NCI-H2029 (cell line): ENCODE results near the gene SPECC1.
A peak's percentile ranks its signal among the peaks of the same experiment; 100 is the strongest.
"Not testable (repeated sequence)": the region's sequence is repeated elsewhere in the genome, so short reads cannot be mapped to it uniquely, and the experiment has no call there.

Source experiments
- DNase-seq: peaks from one replicate; lab custom pipeline; 2025; lab: John Stamatoyannopoulos, UW

The SPECC1 gene

GRCh38 chr17:20009302-20010098 lies at the start of gene SPECC1:
Gene SPECC1 (plus strand): TSS chr17:20009359. CDS start chr17:20096652, 87,293 bp downstream.
- peak; percentile 51 for DNase-seq

GRCh38 chr17:19962954-19963353 lies 46.2 kb upstream of the SPECC1 start:
- DNase-seq = not testable (repeated sequence)

DNA sequence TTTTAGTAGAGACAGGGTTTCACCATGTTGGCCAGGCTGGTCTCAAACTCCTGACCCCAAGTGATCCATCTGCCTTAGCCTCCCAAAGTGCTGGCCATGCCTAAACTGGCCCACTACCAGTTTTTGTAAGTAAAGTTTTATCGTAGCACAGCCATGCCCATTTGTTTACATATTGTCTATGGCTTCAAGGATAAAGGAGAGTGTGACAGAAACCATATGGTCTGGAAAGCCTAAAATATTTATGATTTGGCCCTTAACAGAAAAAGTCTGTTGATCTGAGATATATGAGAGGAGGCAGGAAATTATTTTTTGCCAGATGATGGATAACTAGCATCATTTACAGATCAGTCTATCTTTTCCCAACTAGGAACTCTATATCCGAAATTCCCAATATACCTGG lies 36.0 kb upstream of the SPECC1 start:
- no peak for DNase-seq

- peak; percentile 24 for DNase-seq
Measured at GRCh38 chr17:19975601-19976000, 33.6 kb upstream of the SPECC1 start.

DNA sequence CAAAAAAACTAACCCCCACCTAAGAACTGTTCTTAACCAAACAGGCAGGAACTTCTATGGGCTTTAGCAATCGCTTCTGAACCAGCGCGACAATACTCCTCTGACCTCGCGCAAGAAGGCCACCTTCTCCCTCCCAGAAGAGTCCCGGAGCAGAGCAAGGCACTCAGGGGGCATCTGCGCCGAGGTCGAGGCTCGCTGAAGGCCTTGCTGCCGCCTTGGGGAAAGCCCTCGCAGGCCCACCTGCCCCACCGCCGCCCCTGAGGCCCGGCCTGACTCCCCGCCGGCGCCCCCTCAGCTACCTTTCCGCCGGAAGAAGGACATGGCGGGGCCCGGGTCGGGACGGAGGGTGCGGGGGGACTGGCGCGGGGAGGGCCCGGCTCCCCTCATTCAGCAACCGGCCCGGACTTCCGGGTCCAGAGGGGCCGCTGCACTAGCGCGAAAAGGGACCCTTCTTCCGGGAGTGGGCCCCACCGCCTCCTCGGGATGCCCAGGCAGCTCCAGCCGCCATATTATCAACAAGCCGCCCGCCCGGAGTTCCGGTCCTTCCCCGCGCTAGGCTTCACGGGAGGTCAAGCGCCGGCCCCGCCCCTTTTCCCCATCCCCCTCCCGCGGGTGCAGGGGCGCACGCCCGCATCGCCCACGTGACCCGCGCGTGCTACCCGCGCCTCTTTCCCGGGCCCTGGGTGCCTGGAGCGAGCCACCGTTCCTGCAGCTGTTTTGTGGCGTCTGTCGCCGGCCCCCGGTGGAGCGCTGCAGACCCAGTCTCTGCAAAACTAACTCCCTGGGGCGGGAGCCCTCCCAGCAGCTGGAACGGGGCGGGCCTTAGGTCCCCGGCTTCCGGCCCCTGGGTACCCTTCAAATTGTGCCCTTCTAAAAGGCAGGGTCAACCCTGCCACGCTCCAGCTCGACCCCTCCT lies 31.6 kb upstream of the SPECC1 start, which contains the start of gene AKAP10:
Gene AKAP10, minus strand, starts transcription at position 536 of the 916 bp plus-strand sequence. Its CDS starts 149 bp downstream, at position 387.
- peak; percentile 72 for DNase-seq

DNA sequence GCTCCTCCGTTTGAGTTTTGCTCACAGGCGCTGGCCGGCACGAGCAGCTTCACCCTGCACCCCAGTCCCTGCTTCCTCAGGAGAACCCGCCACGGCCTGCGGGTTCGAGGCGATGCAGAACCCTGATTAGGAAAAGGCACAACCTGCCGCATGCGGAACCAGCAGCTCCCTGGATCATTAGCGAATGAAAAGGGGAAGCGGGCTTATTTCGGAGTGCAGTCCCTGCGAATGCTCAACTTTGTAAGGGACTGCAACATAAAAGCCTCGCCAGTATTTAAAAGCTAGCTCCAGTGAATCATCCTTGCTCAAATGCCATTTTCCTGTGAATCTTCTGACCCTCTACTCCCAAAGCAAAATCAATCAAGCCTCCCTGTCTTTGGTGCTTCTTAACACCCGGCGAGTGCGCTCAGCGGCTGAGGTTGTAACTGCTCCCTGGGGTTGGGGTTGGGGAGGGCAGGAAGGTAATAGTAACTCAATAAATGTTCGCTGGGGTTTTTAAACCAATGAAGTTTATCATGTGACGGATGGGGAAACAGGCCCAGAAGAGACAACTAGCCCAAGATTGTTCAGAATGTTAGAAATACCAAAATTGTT lies 30.9 kb upstream of the SPECC1 start:
- DNase-seq = no peak

DNA sequence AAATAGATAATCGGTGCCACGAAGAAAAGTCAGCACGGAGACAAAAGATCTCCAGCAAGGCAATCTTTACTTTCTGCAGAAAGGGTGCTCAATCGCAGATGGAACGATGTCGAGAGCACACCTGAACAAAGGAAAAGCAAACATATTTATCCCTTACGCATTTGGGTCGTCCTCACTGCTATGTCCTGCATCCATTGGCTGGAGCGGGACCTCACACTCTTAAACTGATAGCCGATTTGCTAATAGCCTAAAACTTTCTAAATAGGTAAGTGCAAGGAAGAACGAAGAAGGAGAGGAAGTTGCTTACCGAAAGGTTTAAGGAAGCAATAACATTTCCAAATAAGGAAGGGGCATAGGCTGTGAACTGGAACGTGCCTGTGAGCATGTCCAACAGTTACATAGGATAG lies 30.4 kb upstream of the SPECC1 start:
- no peak for DNase-seq

DNA sequence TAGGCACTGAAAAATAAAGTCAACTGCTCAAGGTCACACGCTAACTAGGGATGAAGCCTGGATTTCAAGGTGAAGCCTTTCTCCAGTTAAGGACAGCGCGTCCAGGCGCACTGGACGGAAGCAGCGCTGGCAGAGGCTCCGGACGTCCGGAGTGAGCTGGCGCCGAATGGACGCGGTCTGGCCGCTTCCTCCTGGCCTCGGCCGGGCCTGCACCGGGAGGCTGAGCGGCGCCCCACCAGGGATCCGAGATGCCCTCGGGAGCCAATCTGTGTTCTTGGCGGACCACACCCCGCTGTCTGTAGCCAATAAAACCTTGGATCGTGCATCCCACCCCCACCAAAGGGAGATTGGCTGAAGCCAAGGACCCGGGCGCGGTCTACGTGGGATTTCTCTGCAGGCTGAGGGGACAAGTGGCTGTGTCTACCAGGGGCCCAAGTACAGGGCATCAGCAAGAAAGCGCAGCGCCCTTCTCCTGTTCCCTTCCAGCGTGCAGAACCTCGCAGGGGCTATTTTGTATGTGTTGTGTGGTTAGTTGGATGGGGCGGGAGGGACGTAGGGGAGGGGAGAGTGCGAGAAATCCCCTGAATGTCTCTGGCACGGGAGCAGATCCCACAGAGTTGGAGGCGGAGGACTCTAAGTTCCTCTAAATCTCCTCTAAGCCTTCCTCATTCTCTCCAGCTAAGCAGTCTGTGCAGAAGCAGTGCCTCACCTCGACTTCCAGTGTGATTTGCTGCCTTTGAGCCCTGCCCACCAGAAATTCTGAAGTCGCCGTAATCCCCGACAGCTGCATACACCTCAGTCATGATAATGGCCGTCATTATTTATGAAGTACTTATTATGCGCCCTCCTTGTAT lies 29.0 kb upstream of the SPECC1 start:
- DNase-seq = no peak

DNA sequence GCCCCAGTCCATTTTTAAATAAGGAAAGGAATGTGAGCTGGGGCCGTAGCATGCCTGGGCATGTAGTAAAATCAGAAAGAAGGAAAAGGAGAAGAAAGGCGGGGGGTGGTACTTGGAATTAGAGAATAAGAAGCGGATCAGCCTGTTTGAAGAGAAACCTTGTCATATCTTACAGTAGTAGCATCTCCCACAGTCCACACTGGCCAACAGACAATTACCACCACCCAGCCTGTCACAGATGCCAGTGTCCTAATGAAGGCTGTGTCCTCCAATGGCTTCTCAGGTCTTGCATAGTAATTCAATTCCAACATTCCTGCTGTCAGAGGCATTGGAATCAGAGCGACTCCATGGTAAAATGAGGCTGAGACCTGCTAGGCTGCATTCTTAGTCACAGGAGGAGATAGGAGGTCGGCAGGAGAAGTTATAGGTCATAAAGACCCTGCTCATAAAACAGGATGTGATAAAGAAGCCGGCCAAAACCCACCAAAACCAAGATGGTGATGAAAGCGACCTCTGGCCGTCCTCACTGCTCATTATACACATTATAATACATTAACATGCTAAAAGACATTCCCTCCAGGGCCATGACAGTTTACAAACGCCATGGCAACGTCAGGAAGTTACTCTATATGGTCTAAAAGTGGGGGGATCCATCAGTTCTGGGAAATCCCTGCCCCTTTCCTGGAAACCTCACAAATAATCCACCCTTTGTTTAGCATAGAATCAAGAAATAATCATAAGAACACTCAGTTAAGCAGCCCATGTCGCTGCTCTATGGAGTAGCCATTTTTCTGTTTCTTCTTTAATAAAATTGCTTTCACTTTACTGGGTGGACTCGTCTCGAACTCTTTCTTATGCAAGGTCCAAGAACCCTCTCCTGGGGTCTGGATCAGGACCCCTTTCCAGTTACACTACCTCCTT lies 22.0 kb upstream of the SPECC1 start:
- DNase-seq = no peak

DNA sequence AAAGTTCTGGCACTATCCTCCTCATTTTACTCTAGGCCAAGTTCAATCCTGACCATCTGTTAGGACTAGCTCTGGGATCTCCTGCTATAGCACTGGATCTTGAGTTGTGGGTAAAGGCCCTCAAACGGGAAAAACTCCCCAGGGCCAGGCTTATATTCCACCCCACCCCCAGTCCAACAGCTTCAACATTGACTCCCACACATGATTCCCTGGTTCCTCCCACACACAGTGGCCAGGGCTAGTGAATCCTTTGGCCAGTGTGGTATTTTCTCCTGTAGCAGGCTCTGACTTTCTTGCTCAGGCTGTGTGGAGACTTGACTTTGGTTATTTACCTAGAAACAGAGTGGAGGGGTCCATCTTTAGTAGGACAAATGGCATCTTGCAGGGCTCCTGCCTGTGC lies 21.3 kb upstream of the SPECC1 start:
- no peak for DNase-seq

- no peak for DNase-seq
Measured at GRCh38 chr17:19991252-19991885, 17.8 kb upstream of the SPECC1 start.

DNA sequence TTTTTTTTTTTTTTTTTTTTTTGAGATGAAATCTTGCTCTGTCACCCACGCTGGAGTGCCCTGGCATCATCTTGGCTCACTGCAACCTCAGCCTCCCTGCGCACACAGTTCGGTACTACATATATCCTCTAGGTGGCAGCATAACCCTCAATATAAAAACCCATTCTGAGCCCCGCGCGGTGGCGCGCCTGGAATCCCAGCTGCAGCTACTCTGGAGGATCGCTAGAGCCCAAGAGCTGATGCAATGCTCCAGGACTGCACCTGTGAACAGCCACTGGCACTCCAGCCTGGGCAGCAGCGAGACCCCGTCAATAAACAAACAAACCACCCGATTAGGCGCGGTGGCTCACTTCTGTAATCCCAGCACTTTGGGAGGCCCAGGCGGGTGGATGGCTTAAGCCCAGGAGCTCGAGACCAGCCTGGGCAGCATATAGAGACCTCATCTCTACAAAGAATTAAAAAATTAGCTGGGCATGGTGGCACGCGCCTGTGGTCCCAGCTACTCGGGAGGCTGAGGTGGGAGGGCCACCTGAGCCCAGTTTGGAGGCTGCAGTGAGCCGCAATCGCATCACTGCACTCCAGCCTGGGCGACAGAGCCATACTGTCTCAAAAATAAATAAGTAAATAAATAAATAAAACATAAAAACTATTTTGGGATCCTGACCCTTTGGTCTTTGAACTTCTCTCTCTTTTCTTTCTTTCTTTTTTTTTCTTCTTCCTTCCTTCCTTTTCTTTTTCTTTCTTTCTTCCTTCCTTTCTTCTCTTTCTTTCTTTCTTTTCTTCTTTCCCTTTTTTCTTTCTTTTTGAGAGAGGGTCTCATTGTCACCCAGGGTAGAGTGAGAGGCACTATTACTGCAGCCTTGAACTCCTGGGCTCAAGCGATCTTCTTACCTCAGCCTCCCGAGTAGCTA lies 16.1 kb upstream of the SPECC1 start:
- DNase-seq = peak; percentile 76

DNA sequence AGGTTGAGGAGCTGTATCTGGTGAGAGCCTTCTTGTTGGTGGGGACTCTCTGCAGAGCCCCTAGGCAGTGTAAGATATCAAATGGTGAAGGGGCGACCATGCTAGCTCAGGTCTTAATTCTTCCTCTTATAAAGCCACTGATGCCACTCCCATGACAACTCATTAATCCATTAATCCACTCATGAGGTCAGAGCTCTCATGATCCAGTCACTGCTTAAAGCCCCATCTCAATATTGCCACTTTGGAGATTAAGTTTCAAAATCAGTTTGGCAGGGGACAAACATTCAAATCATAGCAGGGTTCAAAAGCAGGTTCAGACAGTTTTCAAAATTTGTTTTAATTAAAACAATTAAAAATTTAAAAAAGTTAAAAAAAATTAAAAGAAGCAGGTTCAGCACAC lies 13.1 kb upstream of the SPECC1 start:
- DNase-seq = no peak

- no peak for DNase-seq
Measured at GRCh38 chr17:19996502-19996901, 12.7 kb upstream of the SPECC1 start.

- DNase-seq = no peak
Measured at GRCh38 chr17:20008242-20009051, 712 bp upstream of the SPECC1 start.

GRCh38 chr17:20009052-20009301 lies 182 bp upstream of the SPECC1 start:
- no peak for DNase-seq

DNA sequence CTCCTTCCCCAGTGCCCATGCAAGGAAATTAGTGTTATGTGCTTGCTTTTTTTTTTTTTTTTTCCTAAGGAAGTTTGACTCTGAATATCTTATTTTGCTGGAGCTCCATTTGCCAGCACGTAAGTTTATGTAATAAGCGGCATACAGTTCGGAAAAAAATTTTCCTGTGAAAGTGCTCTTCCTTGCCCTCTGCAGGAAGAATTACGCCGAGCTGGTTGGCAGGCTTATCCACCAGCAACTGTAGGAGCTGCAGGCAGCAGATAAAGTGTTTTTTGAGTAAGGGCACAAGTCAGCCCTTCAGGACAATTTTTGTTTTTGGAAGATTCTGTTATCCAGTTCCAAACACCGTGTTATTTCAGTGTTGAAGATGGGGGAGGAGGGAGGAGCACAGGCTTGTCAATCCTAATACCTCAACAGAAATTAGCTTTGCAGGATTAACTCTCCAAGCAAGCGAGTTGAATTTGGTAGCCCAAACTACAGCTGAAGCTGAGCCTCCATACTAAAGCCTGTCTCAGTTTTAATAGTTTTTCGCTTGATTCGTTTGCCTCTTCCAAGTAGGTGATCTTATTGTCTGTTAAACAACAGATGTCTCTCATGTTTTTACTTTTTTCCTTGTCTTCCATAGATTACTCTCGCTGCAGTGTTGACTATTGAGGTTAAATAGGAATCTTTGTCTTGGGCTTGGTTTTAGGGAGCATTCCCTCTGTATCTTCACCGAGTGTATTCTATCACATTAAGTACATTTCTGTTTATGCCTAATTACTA lies 1.1 kb downstream of the SPECC1 start:
- DNase-seq = peak; percentile 32

DNA sequence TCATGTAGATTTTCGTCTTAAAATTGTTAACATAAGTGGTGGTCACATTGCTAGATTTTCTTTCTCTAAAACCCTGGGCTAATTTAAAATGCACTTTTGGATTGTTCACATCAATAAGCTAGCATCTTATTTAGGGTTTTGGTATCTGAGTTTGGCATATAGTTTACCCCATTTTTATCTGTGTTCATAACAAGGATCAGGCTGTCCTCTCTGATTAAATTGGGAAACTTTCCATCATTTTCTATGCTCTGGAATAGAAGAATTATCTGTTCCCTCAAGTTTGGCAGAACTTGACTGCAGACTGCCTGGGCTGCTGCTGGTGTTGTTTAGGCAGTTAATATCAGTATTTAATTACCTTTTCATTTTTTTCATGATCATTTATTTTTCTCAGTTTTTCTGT lies 1.8 kb downstream of the SPECC1 start:
- DNase-seq = no peak
